Epithelial cell of esophagus (primary cell): ENCODE data around the gene KCNS1.

Experiments used
- DNase-seq: peaks from one replicate; pipeline ENCODE4 v3.0.0; 2010; ENCODE audit warnings: low read depth
- H3K4me3 ChIP-seq: 2 replicates; pipeline ENCODE4 v1.5.1; 2011; ENCODE audit warnings: mild to moderate bottlenecking, low read length, control low read depth
- TF ChIP-seq, protein P1 (sequence below): IDR thresholded peaks from 2 replicates; pipeline ENCODE4 v1.5.1; 2011; ENCODE audit warnings: low read depth, mild to moderate bottlenecking, low read length, control low read depth, inconsistent platforms; ENCODE audit not compliant: insufficient read depth; ENCODE audit errors: missing control alignments

The KCNS1 gene

DNA sequence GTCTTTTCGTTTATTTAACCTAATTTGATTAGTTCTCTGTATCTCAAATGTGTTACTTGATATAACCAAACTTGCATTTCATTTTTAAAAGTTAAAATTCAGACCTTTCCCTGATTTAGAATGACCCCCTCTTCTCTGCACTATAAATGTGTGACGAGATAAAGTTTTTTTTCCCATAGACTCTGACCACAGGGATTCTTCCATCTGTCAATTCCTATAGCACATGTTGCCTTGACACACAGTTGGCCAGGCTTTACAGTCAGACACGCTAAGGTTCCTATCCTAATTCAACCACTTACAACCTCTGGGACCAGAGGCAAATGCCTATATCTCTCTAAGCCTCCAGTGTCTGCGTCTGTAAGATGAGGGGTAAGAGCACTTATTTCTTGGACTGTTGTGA lies 40.6 kb downstream of the KCNS1 start:
- DNase-seq: no peak
- no peak overlapping the region for H3K4me3 ChIP-seq
- TF ChIP-seq, protein P1, sequence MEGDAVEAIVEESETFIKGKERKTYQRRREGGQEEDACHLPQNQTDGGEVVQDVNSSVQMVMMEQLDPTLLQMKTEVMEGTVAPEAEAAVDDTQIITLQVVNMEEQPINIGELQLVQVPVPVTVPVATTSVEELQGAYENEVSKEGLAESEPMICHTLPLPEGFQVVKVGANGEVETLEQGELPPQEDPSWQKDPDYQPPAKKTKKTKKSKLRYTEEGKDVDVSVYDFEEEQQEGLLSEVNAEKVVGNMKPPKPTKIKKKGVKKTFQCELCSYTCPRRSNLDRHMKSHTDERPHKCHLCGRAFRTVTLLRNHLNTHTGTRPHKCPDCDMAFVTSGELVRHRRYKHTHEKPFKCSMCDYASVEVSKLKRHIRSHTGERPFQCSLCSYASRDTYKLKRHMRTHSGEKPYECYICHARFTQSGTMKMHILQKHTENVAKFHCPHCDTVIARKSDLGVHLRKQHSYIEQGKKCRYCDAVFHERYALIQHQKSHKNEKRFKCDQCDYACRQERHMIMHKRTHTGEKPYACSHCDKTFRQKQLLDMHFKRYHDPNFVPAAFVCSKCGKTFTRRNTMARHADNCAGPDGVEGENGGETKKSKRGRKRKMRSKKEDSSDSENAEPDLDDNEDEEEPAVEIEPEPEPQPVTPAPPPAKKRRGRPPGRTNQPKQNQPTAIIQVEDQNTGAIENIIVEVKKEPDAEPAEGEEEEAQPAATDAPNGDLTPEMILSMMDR: no peak

DNA sequence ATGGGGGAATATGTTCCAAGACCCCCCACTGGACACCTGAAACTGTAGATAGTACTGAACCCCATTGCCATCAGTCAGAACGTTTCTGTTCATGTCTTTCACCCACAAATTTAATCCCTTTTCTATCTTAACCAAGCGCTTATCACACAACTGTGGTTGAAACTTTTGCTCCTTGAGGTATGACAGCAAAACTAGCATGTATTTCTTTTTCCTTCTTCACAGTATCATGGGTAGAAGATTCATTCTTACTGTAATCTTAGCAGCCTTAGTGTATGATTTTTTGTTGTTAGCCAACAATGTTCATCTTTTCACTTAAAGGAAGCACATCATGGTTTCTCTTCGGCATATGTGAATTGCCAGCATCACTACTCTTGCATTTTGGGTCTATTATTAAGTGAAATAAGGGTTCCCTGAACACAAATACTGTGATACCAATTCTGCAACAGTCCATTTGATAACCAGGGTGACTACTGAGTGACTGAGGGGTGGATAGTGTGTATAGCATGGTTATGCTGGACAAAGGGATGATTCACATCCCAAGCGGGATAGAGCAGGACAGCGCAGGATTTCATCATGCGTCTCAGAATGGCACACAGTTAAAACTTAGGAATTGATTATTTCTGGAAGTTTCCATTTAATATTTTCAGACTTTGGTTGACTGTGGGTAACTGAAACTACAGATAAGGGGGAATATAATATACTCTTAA lies 41.8 kb downstream of the KCNS1 start:
- H3K4me3 ChIP-seq: no peak overlapping the region
- TF ChIP-seq, protein P1: no peak
- peak; percentile 85 for DNase-seq

DNA sequence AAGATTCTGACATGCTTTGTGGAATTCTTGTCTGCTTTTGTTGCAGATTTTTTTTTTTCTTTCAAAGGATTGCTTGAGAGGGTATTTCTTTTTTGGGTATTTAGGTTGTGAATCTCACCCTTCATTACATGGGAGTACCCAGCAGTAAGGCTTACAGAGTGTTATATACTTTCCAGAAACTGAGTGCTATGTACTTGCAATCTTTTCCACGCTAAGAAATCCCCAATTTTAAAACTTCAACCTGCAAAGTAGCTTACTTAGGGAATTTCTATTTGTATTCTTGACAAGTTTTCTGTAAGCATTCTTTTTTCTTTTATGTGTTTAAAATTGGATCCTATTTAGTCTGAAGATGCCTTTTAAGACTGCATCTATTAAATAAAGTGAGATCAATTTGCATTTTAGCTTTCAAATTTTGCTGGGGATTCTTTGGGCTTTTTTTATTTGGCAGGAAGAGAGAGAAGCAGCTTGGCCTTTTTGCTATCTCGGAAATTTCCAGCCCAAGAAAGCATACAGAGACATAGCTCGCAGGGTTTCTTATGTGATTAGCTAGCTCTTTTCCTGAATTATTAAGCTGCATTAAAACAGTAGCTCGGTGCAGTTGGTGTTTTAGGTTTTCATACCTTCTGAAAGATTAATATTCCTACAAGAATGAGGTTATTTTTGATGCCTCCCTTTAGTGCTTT lies 42.6 kb downstream of the KCNS1 start:
- no peak overlapping the region for H3K4me3 ChIP-seq
- no peak for DNase-seq
- TF ChIP-seq, protein P1: no peak

DNA sequence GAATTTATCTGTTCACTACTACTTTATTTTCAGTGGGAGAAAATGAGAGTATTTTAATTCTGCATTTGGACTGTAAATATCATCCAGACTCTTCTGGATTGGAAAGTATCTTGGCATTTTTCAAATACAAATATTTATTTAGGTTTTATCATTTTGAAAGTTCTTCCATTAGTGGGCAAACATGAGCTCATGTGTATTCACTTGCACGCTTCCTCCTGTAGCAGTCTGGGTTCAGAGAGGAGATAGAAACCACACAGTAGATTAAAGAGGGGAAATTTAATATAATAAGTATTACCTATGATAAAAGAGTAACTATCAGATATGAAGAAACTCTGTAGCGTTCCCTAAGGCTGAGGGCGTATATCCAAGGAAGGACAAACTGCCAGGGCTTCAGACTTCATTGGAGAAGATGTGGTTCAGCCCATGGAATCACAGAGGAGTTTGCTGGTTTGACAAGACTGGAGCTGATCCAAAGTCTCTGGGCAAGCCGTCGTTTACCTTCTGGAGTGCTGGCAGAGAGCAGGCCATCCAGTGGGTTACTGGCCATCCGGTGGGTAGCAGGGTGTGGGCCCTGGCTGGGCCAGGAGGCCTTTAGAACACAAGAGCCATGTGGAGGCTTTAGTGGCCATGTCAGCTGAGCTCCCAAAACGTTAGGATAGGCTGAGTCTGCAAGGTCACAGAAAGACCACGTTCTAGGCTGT lies 44.3 kb downstream of the KCNS1 start:
- H3K4me3 ChIP-seq: no peak overlapping the region
- DNase-seq: no peak
- TF ChIP-seq, protein P1: no peak

DNA sequence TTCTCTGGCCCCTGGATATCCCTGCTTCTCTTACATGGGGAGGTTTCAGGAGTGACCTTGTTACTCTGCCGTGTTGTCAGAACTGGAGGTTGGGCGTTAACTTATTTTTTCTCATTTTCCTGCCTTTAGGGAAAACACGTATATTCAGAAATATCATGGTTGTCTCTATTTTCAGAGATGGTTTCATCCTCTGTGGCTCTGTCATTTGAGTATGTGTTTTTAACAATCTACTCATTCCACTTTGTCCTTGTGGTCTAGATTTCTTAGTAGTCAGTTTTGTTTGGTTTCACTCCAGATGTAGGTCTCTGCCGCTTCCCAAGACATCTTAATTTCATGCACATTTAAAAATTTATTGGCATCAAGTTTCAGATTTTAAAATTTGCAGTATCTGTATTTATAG lies 45.9 kb downstream of the KCNS1 start:
- no peak for DNase-seq
- TF ChIP-seq, protein P1: no peak
- H3K4me3 ChIP-seq: no peak overlapping the region

DNA sequence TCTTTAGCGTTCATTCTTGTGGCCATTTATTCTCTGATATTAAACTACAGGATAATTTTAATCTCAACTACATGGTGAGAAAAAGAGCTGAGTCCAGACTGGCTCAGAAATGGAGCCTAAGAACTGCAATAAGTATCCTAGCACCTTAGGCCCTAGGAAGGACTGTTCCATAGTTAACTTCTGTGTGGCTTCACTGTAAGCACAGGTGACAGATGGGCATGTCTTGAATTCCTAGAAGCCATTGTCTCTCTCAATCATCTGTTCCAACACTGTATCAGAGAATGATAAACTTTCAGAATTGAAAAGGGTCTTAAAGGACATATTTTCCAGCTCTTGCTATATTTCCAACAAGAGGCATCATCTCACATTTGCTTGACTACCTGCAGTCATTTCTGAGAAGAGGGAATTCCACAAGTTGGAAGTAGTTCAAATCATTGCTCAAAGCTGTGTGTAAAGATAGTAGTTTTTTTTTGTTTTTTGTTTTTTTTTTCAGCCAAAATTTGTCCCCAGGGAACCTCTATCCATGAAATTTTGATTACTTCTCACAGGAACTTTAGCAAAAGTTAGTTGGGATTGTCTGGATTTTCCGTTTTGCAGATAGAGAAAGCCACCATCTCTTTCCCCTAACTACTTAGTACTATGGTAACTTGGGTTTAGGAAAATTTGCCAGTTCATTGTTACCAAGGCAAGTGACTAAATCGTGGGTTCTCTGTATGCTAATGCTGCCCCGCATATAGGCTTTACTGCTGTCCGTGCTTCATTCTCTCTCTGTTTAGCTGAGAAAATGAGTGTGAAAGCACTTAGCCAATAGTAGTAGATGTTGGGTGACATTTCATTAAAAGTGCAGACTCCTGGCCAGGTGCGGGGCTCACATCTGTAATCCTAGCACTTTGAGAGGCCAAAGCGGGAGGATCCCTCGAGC lies 47.2 kb downstream of the KCNS1 start:
- TF ChIP-seq, protein P1: no peak
- no peak for DNase-seq
- H3K4me3 ChIP-seq: no peak overlapping the region
